Hepatocyte (in vitro differentiated cells): ENCODE measurements around the gene AGAP1. TPM values are rescaled to one million over a fixed set of nuclear protein-coding genes. Genes with fewer than 3 reads are reported as not detected.

Experiments
- DNase-seq: peaks from one replicate; pipeline ENCODE4 v3.0.0-alpha.2; 2016; ENCODE audit warnings: low spot score
- H2AFZ ChIP-seq: fragments of 200-600 bp; sonication (generic); 2 replicates; pipeline ENCODE4 v1.6.0; 2016; ENCODE audit warnings: antibody characterized with exemption, mild to moderate bottlenecking
- H3K27ac ChIP-seq: fragments of 200-600 bp; sonication (generic); 2 replicates; pipeline ENCODE4 v1.5.1; 2016; ENCODE audit warnings: mild to moderate bottlenecking
- H3K27me3 ChIP-seq: fragments of 200-600 bp; sonication (generic); 2 replicates; pipeline ENCODE4 v1.6.1; 2016
- H3K36me3 ChIP-seq: fragments of 200-600 bp; sonication (generic); replicated peaks from 2 replicates; pipeline ENCODE4 v1.5.1; 2016; ENCODE audit warnings: low read depth; ENCODE audit not compliant: insufficient read depth
- H3K4me1 ChIP-seq: fragments of 200-600 bp; sonication (generic); 2 replicates; pipeline ENCODE4 v1.5.1; 2016; ENCODE audit warnings: mild to moderate bottlenecking, moderate library complexity; ENCODE audit not compliant: insufficient read depth
- H3K4me2 ChIP-seq: fragments of 200-600 bp; sonication (generic); 2 replicates; pipeline ENCODE4 v1.6.0; 2016
- H3K4me3 ChIP-seq: fragments of 200-600 bp; sonication (generic); 2 replicates; pipeline ENCODE4 v1.5.1; 2016; ENCODE audit warnings: mild to moderate bottlenecking
- H3K79me2 ChIP-seq: fragments of 200-600 bp; sonication (generic); 2 replicates; pipeline ENCODE4 v1.6.0; 2017; ENCODE audit warnings: mild to moderate bottlenecking
- H3K9me2 ChIP-seq: fragments of 200-600 bp; sonication (generic); replicated peaks from 2 replicates; pipeline ENCODE4 v1.6.0; 2017; ENCODE audit warnings: mild to moderate bottlenecking; ENCODE audit not compliant: insufficient read depth
- H3K9me3 ChIP-seq: fragments of 200-600 bp; sonication (generic); 2 replicates; pipeline ENCODE4 v1.5.1; 2016; ENCODE audit warnings: low read depth, mild to moderate bottlenecking
- H4K20me1 ChIP-seq: fragments of 200-600 bp; sonication (generic); 2 replicates; pipeline ENCODE4 v1.6.0; 2016; ENCODE audit warnings: mild to moderate bottlenecking; ENCODE audit not compliant: insufficient read depth, poor library complexity, severe bottlenecking
- CTCF ChIP-seq: fragments of 200-600 bp; sonication (generic); IDR thresholded peaks from 2 replicates; pipeline ENCODE4 v1.5.1; 2016; ENCODE audit warnings: antibody characterized with exemption, mild to moderate bottlenecking; ENCODE audit not compliant: poor library complexity
- EZH2 ChIP-seq: fragments of 200-600 bp; sonication (generic); IDR thresholded peaks from 2 replicates; pipeline ENCODE4 v1.6.1; 2016; ENCODE audit warnings: antibody characterized with exemption, mild to moderate bottlenecking, borderline replicate concordance
- EZH2phosphoT487 ChIP-seq: fragments of 200-600 bp; sonication (generic); IDR thresholded peaks from one replicate; pipeline ENCODE4 v1.6.1; 2018; ENCODE audit warnings: antibody characterized with exemption, mild to moderate bottlenecking, low read depth, moderate library complexity; ENCODE audit not compliant: unreplicated experiment, severe bottlenecking
- WGBS: methylation state at CpG from one replicate; pipeline ENCODE4 v1.1.6; 2016; ENCODE audit warnings: low lambda C conversion rate; ENCODE audit errors: missing lambda C conversion rate; 5-methylcytosine and 5-hydroxymethylcytosine counted together
- polyA plus RNA-seq: library from polyadenylated mRNA; unstranded; fragments of >200 nt; fragmentation: Nextera tagmentation; extraction: Ambion mirVana; gene quantifications from 2 replicates; pipeline ENCODE4 v1.2.1, GENCODE V29; 2016
- total RNA-seq: library from RNA; depleted of rRNA; stranded (reverse); fragments of >200 nt; gene quantifications from 2 replicates; pipeline ENCODE4 v1.2.3, GENCODE V29; 2014

The AGAP1 gene
- total and polyA plus RNA-seq, 2 experiments from 2014 or later = 12.1 to 20.0 TPM

GRCh38 chr2:235479604-235480003, 14.2 kb upstream of the AGAP1 start:
- H3K36me3 ChIP-seq = no peaks in the 10 kb centered on the region
- no peaks in the 10 kb centered on the region for H3K27me3 ChIP-seq
- H3K9me3 ChIP-seq = no peaks in the 10 kb centered on the region
- no peak for TF ChIP-seq CTCF
- no peak for TF ChIP-seq EZH2
- no peak for TF ChIP-seq EZH2phosphoT487
- no peak overlapping the region for H3K4me2 ChIP-seq
- WGBS = 85% methylated on average over 11 of the region's 11 CpGs
- no peaks in the 10 kb centered on the region for H4K20me1 ChIP-seq
- no peaks in the 10 kb centered on the region for H3K9me2 ChIP-seq
- peaks cover 7% of the 10 kb centered on the region for H3K4me1 ChIP-seq
- no peak for DNase-seq
- H2AFZ ChIP-seq = no peak overlapping the region
- H3K27ac ChIP-seq = no peak overlapping the region
- H3K79me2 ChIP-seq = no peaks in the 10 kb centered on the region
- H3K4me3 ChIP-seq = no peak overlapping the region

- Histone ChIP-seq H3K9me3 (no peaks in the 10 kb centered on the region), H2AFZ (no peak overlapping the region), H3K36me3 (no peaks in the 10 kb centered on the region), H3K79me2 (no peaks in the 10 kb centered on the region), H3K27me3 (no peaks in the 10 kb centered on the region), H3K4me1 (peaks cover 7% of the 10 kb centered on the region), H3K4me3 (no peak overlapping the region), H3K9me2 (no peaks in the 10 kb centered on the region), H3K27ac (no peak overlapping the region), H3K4me2 (no peak overlapping the region), H4K20me1 (no peaks in the 10 kb centered on the region)
- TF ChIP-seq CTCF = no peak
- no peak for TF ChIP-seq EZH2
- TF ChIP-seq EZH2phosphoT487 = no peak
- 93% methylated on average over 4 of the region's 4 CpGs for WGBS
- DNase-seq = no peak
These were observed 13.2 kb upstream of the AGAP1 start for GRCh38 chr2:235480614-235481013.

GRCh38 chr2:235483313-235483712, 10.5 kb upstream of the AGAP1 start:
- DNase-seq = no peak
- no peaks in the 10 kb centered on the region for H3K9me3 ChIP-seq

More at GRCh38 chr2:235483313-235483712, 10.5 kb upstream of the AGAP1 start:
- Histone ChIP-seq H3K9me2 (no peaks in the 10 kb centered on the region), H3K4me3 (no peak overlapping the region), H3K27ac (no peak overlapping the region), H3K36me3 (no peaks in the 10 kb centered on the region), H3K79me2 (no peaks in the 10 kb centered on the region), H3K27me3 (no peaks in the 10 kb centered on the region), H3K4me1 (peaks cover 7% of the 10 kb centered on the region), H3K4me2 (no peak overlapping the region), H4K20me1 (no peaks in the 10 kb centered on the region), H2AFZ (no peak overlapping the region)
- WGBS = 83% methylated on average over 4 of the region's 4 CpGs
- TF ChIP-seq EZH2 = no peak
- no peak for TF ChIP-seq CTCF
- TF ChIP-seq EZH2phosphoT487 = no peak
